Central memory CD8-positive, alpha-beta T cell (primary cell): ENCODE results near the gene STBD1.
"Not testable (repeated sequence)": the region's sequence is repeated elsewhere in the genome, so short reads cannot be mapped to it uniquely, and the experiment has no call there.

Experiments used
- ATAC-seq: fragments of 150-1000 bp; cut with Tn5 transposase; replicated peaks from 2 replicates; pipeline ENCODE4 v1.10.0; 2022; ENCODE audit warnings: mild to moderate bottlenecking, moderate FRiP score, moderate number of reproducible peaks; ENCODE audit not compliant: poor library complexity, severe bottlenecking; ENCODE audit errors: extremely low read depth
- DNase-seq, 2 donors: peaks; one replicate each; pipeline ENCODE4 v3.0.0; 2021; ENCODE audit warnings: low spot score in 2 of 2
- H3K27ac Mint-ChIP-seq: one replicate; pipeline ENCODE4 v1.8.0; 2022; ENCODE audit warnings: low read depth, mild to moderate bottlenecking, moderate library complexity, mixed read lengths
- H3K27me3 Mint-ChIP-seq: one replicate; pipeline ENCODE4 v1.8.0; 2022; ENCODE audit warnings: mixed read lengths
- H3K36me3 Mint-ChIP-seq: one replicate; pipeline ENCODE4 v1.8.0; 2022; ENCODE audit warnings: mild to moderate bottlenecking, moderate library complexity, mixed read lengths; ENCODE audit not compliant: insufficient read depth
- H3K4me1 Mint-ChIP-seq: one replicate; pipeline ENCODE4 v1.8.0; 2022; ENCODE audit warnings: mixed read lengths
- H3K4me3 Mint-ChIP-seq: one replicate; pipeline ENCODE4 v1.8.0; 2022; ENCODE audit warnings: mild to moderate bottlenecking, moderate library complexity, mixed read lengths
- H3K9me3 Mint-ChIP-seq: one replicate; pipeline ENCODE4 v1.8.0; 2022; ENCODE audit warnings: mixed read lengths

The STBD1 gene

GRCh38 chr4:76354517-76355473 lies 48.3 kb downstream of the STBD1 start:
- Mint-ChIP-seq H3K36me3 (no peaks in the 10 kb centered on the region), H3K4me3 (peak overlapping the region; percentile 31), H3K4me1 (peaks cover 16% of the 10 kb centered on the region), H3K27ac (no peak overlapping the region), H3K27me3 (no peaks in the 10 kb centered on the region), H3K9me3 (peaks cover 19% of the 10 kb centered on the region)
- DNase-seq (no peak), ATAC-seq (peak; percentile 95)

- H3K4me1 Mint-ChIP-seq, result peaks cover 16% of the 10 kb centered on the region
- no peaks in the 10 kb centered on the region for H3K36me3 Mint-ChIP-seq
- H3K27me3 Mint-ChIP-seq, result no peaks in the 10 kb centered on the region
- DNase-seq (no peak), ATAC-seq (no peak)
- peaks cover 25% of the 10 kb centered on the region for H3K9me3 Mint-ChIP-seq
- H3K27ac Mint-ChIP-seq, result no peak overlapping the region
- no peak overlapping the region for H3K4me3 Mint-ChIP-seq
Measured at GRCh38 chr4:76357981-76358380, 51.4 kb downstream of the STBD1 start.

DNA sequence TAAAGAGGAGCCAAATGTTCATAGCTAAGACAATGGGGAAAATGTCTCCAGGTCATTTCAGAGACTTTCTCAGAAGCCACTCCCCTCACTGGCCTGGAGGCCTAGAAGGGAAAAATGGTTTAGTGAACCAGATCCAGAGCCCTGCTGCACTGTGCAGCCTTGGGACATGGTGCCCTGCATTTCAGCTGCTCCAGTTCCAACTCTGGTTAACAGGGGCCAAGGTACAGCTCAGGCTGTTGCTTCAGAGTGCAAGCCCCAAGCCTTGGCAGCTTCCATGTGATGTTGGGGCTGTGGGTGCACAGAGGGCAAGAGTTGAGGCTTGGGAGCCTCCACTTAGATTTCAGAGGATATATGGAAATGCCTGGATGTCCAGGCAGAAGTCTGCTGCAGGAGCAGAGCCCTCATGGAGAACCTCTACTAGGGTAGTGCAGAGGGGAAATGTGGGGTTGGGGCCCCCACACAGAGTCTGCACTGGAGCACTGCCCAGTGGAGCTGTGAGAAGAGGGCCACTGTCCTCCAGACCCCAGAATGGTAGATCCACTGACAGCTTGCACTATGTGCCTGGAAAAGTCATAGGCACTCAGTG lies 53.4 kb downstream of the STBD1 start:
- not testable (repeated sequence) for H3K27ac Mint-ChIP-seq, ATAC-seq, H3K27me3 Mint-ChIP-seq, H3K4me1 Mint-ChIP-seq, H3K4me3 Mint-ChIP-seq, H3K36me3 Mint-ChIP-seq, DNase-seq
- peaks cover 25% of the 10 kb centered on the region for H3K9me3 Mint-ChIP-seq
